HG03025 (cell line): ENCODE data around the gene RABEPK.
"Not testable (repeated sequence)": the region's sequence is repeated elsewhere in the genome, so short reads cannot be mapped to it uniquely, and the experiment has no call there.

ENCODE experiments used
- ATAC-seq: cut with Tn5 transposase; IDR thresholded peaks from one replicate; pipeline ENCODE4 v1.9.1; 2021; ENCODE audit warnings: mild to moderate bottlenecking, moderate library complexity; ENCODE audit not compliant: unreplicated experiment, low FRiP score

RABEPK gene

GRCh38 chr9:125241863-125242739 is 41.8 kb downstream of the RABEPK start:
- peak; percentile 1 for ATAC-seq

GRCh38 chr9:125243792-125244260 is 43.5 kb downstream of the RABEPK start:
- no peak for ATAC-seq

DNA sequence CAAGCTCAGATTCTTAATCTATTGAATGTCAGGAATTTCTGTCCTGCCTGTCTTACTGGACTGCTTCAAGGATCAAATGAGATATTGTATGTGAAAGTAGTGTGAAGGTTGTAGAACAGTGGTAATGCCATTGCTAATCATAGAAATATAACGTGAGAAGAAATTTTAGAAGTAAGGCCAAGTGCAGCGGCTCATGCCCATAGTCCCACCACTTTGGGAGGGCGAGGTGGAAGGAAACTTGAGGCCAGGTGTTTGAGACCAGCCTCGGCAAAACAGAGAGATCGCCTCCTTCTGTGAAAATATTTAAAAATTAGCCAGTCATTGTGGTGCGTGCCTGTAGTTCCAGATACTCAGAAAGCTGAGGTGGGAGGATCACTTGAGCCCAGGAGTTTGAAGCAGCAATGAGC is 45.9 kb downstream of the RABEPK start:
- no peak for ATAC-seq

GRCh38 chr9:125254231-125254630 is 53.9 kb downstream of the RABEPK start:
- no peak for ATAC-seq

DNA sequence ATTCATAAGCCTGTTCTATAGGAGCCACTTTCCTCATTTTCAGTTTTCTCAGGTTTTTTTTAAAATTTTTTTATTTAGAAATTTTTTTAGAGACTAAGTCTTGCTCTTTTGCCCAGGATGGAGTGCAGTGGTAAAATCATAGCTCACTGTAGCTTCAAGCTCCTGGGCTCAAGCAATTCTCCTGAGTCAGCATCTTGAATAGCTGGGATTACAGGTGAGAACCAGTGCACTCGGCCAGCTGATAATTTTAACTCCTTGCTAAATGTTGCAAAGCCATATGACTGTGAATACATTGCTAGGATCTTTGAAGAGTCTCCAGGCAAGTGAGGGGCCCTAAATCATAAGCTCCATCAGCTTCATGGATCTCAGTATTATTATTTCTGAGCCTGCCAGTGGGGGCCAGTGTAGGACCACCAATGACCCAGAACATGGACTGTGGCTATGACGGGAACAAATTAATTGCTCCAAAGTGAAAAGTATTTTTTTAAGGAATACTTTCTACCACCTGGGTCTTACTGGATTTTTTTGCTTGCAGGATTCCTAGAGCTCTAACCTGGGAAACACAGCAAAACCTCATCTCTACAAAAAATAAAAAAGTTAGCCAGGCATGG is 55.5 kb downstream of the RABEPK start:
- no peak for ATAC-seq

GRCh38 chr9:125258160-125258785 is 57.9 kb downstream of the RABEPK start:
- no peak for ATAC-seq

- no peak for ATAC-seq
Measured at GRCh38 chr9:125258832-125259534, 58.6 kb downstream of the RABEPK start.

DNA sequence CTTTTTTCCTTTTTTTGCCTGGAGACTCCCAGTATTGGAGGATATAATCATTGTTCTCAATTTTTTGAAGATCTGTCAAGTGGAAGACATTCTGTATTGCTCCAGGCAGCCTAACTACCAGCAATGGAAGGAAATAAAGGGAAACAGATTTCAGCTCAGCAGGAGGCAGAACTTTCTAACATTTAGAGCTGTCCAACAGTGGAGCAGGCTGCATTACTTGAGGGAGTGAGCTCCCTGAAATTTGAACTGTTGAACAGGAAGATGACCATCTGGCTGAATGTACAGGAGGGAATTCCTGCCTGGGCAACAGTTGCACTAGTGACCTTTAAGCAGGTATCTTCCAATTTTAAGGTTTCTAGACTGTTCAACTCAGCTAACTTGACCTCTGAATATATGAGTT is 60.2 kb downstream of the RABEPK start:
- no peak for ATAC-seq

GRCh38 chr9:125261501-125262293 is 61.4 kb downstream of the RABEPK start, which contains the start of gene GAPVD1:
Gene GAPVD1 (plus strand): TSS chr9:125261826. CDS start chr9:125298922, 37,096 bp downstream.
- peak; percentile 88 for ATAC-seq

DNA sequence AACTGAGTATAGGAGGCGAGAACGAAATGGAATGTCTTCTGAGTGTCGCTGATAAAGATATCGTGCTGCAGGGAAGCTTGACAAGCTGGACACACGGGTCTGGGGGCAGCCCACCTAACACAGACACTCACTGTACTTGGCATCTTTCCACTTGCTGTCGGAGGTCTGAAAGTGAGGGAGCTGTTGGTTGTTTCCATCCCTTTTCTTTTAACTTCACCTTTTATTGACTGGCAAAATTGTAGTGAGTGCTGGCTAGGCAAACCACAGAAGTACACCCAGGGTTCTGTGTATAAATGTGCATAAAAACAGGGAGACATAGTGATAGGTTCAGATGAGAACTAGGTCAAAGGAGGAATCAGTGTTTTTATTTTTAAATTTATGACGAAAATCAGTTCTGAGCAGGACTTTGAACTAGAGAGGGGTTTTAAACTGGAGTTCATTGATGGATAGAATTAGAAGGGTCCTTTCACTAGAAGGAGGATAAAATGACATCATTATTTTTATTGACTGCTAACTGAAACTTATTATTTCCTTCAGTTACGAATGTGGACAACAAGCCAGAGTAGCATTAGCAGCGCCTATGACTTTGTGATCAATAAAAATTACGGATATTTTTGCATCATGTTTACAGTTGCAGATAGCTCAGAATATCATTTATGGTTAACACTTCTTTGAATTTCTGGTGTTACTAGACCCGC is 62.1 kb downstream of the RABEPK start:
- ATAC-seq = no peak

DNA sequence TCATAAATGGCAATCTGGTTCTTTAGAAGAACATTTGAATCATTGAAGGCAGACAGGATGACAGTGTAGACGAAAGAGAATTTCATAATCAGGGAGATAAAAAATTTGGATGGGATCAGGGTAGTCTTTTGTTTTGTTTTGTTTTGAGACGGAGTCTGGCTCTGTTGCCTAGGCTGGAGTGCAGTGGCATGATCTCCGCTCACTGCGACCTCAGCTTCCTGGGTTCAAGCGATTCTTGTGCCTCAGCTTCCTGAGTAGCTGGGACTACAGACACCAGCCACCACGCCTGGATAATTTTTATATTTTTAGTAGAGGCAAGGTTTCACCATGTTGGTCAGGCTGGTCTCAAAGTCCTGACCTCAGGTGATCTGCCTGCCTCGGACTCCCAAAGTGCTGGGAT is 63.7 kb downstream of the RABEPK start:
- not testable (repeated sequence) for ATAC-seq

DNA sequence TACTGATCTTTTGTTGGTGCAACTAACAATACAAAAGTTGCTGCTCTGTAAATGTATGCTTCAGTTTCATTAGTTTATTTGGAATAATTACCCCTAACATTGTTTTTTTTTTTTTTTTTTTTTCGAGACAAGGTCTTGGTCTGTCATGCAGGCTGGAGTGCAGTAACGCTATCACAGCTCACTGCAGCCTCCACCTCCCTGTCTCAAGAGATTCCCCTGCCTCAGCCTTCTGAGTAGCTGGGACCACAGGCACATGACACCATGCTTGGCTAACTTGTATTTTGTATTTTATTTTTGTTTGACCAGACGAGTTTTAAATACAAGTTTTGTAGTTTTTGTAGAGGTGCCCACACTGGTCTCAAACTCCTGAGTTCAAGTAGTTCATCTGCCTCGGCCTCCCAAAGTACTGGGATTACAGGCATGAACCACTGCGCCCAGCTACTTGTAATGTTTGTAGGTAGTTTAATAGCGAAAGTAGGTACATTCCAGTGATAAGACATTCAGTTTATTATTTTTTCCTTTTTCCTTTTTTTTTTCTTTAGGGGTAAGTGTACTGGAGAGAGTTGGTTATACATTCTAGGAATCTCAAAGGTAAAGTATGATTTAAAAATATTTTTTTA is 68.2 kb downstream of the RABEPK start:
- ATAC-seq = no peak

DNA sequence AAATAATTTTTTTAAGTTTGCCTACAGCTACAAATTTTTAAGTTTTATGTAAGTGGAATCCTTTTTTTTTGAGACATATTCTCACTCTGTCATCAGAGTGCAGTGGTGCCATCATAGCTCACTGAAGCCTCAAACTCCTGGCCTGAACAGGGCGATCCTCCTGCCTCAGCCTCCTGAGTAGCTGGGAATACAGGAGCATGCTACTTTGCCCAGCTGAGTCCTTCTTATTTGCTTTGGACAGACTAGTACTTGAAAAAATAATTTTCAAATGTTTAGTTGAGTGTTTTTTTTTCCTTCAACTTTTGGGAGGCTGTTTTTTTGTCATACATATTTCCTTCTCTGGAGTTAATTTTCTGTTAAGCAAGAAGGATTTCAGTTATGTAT is 68.7 kb downstream of the RABEPK start:
- no peak for ATAC-seq

- no peak for ATAC-seq
Measured at GRCh38 chr9:125271081-125271480, 70.7 kb downstream of the RABEPK start.

DNA sequence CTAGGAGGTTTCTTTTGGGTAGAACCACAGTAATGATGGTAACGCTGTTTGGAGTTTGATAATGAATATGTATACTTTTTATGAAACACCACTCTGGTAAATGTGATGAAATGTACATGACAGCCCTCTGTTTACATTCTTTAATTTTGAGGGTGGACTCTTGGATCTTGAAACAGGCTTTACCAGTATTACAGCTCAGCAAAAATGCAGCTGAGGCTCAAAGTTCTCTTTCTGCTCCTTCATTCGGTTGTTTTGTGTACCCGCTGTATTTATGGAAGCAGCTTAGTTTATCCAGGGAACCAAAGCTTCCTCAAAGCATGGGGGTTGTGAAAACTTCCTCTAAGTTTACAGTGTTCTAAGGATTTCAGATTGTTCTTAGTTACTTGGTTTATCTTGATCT is 72.4 kb downstream of the RABEPK start:
- no peak for ATAC-seq

- no peak for ATAC-seq
Measured at GRCh38 chr9:125276771-125277170, 76.4 kb downstream of the RABEPK start.

DNA sequence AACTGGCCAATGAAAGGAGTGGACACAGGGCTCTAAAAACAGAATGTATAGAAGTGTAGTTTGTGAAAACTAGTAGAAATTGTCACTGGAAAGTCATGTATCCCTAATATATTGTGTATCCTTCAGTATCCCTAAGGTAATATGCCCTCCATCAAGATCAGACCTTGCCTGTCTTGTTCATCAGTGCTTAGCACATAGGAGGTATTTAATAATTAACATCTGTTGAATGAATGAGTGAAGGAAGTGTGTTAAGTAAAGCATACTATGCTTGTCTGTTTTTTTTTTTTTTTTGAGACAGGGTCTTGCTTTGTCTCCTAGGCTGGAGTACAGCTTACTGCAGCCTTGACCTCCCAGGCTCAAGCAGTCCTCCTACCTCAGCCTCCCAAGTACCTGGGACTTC is 77.1 kb downstream of the RABEPK start:
- ATAC-seq = no peak

DNA sequence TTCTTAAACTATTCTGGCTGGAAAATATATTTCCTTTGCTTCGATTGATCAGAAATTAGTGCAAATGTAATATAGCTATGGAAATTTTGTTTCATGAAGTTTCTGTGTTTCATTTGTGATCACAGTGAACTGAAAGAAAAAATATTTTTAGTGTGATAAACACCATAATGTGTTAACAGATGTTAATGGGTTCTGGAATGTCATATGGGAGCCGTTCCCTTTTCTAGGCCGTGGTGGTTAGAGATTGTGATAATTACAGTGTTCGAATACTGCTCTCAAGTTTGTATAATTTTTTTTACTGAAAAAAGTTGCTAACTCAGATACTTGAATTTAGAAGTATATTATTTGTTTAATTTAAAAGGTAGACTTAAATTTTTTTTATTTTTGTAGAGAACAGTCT is 80.6 kb downstream of the RABEPK start:
- ATAC-seq = no peak
